Left hindlimb (tissue), 1 donor: Measurements from ENCODE around the gene PHF21A.
"Not testable (repeated sequence)": the region's sequence is repeated elsewhere in the genome, so short reads cannot be mapped to it uniquely, and the experiment has no call there.

Source experiments
- DNase-seq: peaks from one replicate; pipeline ENCODE4 v3.0.0-alpha.2; 2018

The PHF21A gene

DNA sequence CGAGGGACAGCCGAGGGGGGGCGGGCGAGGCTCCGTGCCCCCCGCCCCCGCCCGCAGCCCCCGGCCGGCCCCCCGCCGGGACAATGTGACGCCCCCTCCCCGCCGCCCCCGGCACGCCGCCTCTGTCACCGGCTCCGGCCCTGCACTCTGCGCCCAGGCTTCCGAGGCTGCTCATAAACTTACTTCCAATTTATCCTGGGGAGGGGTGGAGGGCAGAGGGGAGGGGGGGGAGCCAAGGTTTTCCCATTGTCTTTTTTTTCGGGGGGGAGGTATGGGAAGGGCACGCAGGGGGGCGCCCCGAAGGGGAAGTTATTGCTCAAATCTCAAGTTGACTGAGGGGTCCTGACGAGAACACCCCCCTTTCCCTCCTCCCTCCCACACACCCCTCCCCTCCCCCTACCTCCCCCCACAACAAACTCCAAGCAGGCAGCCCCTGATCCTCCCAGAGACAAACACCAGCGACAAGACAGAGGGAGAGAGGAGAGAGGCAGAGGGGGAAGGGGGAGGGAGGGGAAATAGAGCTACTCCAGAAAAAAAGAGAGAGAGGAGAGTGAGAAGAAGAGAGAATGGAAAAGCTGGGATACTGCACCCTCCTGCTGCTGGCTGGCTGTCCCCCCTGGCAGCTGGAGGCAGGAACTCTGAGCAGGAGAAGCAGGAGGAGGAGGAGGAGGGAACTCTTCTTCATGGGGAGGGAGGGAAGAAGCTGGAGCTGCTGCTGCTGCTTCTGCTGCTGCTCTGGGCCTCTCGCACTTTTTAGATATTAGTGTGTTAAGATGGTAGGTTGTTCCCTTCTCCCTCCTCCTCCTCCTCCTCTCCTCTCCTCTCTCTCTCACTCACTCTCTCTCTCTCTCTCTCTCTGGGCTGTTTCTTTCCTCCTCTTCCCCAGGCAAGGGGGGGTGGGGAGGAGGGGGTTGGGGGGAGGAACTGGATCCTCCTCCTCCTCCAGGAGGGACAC is 631 bp downstream of the PHF21A start:
- peak; percentile 86 for DNase-seq

DNA sequence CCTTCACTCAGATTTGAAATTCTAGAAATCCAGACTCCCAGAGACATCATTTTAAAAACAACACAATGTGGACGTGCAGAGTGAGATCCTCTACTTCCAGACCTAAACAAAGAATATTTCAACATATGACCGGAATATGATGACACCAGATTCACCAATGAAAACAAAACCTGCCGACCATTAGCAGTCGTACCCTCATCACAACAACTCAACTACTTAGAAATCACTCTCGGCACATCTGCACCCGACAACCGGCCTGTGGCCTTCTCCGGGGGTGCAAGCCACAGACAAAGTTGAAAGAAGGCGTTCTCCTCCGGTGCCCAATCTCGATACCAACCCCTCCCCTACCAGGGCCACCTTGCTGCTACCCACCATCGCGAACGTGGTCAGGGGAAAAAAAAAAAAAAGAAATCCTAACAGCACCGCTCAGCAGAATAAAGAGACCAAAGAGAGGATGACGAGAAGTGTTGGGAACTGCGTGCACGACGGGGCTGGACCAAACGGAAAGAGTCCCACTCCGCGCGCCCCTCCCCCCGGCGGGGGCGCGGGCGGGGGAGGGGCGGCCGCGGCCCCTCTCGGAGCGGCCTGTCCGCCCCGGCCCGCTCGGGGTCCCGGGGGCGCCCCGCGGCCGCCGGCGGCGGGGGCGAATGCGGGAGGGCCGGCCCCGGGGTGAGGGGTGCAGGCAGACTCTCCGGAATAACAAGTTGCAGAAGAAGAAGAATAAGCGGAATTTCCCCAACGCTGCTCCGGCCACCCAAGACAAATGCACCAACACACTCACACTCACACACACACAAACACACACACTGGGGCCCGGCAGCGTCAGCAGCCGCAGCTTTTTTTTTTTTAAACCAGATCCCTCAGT is 1.7 kb downstream of the PHF21A start:
- DNase-seq, result peak; percentile 80

- DNase-seq, result no peak
Observed at GRCh38 chr11:46118702-46119351, 2.4 kb downstream of the PHF21A start.

DNA sequence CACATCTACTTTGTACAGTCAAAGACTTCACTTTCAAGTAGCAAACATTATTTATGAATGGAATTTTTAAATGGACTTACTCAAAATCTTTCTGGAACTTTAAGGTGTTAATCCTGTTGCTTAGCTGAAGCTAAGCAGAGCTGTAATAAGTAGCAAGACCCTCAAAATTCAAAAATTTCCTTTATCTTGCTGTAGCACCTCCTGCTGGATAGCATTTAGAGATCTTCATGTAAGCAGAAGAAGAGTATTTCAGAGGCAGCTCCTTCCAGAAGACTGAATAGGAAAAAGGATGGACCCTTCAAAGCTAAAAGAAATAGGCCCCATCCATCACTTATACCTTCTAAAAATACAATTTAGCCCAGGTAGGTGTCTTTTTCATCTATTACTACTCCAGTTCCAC is 3.4 kb downstream of the PHF21A start:
- DNase-seq, result no peak

- not testable (repeated sequence) for DNase-seq
Observed at GRCh38 chr11:46116712-46117037, 4.6 kb downstream of the PHF21A start.

DNA sequence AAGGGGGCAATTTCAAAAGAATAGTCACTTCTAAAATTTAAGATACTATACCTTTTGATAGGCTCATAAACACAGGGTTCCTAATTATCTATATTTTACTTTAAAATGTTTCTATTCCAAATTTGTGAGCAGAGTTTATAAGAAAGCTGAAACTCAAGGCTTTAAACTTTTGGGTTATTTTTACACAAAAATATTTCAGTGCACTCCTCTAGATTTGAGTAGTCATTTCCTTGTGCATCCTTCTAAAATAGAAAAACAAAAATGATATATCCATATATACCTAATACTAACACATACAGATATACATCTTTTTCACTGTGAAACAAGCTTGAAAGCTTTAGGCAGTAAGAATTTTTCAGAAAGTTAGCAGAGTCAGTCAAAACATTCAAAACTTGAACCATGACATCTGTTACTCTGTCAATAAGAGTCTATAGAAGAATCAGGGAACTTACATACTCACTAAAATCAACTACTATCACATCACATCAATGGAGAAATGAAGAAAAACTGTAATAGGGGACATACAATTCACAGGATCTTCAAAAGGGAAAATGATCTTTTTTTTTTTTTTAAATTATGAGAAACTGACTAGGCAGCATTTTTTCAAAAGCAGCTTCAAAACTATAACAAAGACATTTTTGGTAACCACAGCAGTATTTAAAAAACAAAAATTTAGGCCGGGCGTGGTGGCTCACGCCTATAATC is 5.1 kb downstream of the PHF21A start:
- no peak for DNase-seq

- no peak for DNase-seq
Observed at GRCh38 chr11:46114961-46115360, 6.3 kb downstream of the PHF21A start.

DNA sequence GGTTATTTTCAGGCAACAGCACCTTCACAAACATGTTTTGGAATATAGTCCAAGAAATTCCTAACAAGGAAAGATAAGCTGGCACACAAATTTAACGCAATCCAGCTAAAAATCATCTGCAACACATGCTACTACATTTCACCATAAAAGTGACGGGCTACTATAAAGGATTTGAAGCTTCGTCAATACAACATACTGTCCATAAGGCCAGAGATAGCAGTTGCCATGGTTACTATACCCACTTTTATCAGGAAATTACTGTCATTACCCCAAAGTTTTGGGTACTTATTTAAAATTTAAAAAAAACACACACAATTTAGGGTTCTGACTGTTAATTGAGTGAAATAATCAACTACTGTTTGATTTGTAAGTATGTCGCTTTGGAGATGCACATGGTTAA is 6.9 kb downstream of the PHF21A start:
- no peak for DNase-seq

DNA sequence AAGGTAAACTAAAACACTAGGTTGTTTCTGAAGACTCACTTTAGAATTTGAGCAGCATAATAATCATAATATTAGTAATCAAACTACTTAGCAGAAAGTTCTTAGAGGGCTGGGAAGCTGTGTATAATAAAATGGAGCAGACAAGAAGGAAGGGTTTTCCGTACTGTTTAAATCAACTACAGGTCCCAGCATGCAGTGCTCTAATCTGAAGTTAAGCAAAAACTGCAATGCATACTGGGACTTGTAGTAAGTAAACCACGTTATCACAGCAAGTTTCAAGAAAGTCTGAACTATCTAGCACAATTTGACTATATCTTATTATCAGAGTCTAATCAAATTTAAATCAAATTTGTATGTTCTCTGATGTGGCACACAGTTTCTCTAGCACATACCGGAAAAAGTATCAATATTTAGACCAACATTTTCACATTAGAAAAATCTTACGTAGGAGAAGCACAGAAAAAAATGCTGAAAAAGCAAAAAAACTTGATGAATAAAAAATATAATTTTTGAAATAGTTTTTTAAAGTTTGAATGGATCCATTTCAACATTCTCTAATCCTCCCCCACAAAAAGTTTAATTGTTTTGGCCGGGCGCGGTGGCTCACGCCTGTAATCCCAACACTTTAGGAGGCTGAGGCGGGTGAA is 8.2 kb downstream of the PHF21A start:
- DNase-seq, result no peak

- no peak for DNase-seq
Observed at GRCh38 chr11:46108751-46109150, 12.5 kb downstream of the PHF21A start.

DNA sequence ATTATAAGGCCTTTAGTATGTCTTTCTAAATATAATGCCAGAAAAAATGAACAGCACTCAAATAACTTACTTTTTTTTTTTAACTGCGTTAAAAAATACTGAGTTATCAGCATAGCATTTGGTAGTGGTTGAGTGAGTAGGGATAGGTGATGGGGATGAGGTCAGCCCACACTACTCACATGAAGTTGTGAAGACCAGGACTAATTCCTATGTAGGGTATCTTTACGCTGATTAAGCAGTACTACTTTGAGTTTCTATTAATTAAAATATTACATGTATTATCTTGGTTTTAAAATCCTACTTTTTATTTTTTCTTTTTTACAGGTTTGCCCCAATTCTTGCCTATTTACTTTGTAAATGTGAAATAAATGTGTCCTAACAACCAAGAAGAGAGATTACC is 13.5 kb downstream of the PHF21A start:
- no peak for DNase-seq

DNA sequence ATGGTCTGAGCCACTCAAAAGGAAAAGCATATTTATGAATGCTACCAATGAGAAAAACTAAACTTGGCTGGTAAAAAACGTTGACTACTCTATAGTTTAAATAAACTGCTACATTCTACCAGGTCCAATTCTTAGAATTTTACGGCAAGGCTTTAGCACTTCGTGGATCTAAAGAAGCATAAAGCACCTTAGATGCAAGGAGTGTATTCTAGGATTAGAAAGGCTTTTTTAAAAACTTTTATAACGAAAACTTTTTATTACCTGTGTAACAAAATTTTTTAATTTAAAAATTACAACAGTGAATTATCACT is 13.9 kb downstream of the PHF21A start:
- DNase-seq, result no peak

DNA sequence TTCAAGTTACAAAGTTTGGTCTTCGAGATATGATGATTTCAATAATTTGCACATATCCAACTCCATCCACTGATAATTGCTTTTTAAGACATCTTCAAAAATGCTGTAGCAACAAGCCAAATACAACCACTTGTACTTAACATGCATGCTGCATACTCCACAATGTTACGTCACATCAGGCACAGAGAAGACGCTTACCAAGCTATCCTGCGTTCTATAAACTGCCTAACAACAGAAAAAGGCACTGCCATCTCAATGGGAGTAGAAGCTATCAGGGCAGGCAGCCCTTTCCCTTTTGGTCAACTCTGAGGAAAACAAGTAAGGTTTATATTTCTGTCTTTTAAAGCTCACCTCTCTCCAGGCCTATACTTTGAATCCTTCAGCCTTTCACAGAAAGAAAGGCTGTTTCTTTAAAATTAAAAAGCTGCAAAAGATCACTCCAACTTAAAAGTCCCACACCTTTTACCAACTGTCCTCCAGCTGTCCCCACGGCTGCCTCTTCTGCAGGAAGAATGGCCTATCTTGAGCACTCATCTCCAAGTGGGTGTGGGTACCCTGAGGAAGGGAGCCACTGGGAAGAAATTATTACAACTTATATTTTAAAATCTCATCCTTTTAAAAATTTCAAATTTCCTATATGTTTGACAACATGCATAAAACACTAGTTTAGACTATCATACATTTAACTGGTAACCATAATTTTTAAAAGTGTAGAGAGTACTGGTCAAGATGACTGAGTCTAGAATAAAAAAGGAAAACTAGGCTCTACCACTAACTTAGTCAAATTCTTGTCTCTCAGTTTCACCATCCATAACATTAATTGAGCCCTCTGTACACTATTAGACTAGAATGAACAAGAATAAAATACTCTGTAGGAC is 14.5 kb downstream of the PHF21A start:
- DNase-seq, result no peak

GRCh38 chr11:46105926-46106325 is 15.3 kb downstream of the PHF21A start:
- DNase-seq, result no peak

DNA sequence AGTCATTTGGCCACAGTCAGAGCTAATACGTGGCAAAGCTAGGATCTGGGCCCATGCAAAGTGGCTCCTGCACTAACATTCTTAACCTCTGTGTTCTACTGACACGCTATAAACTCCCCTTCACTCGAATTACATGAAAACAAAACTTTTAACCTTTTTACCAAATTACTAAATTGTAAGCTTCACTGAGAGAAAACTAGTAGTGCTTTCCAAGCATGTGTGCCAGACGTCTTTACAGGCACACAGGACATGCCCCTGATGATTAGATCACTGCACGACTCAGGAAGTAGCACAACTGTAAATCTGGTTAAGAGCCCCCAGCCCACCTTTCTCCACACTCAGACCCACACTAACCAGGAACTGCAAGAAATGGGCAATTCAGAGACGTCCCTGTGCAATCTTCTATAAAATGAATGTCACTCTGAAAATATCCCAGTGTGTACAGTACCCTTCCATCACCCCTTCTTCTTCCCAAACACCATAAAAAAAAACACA is 16.1 kb downstream of the PHF21A start:
- no peak for DNase-seq

- DNase-seq, result no peak
Observed at GRCh38 chr11:46102843-46103242, 18.4 kb downstream of the PHF21A start.

DNA sequence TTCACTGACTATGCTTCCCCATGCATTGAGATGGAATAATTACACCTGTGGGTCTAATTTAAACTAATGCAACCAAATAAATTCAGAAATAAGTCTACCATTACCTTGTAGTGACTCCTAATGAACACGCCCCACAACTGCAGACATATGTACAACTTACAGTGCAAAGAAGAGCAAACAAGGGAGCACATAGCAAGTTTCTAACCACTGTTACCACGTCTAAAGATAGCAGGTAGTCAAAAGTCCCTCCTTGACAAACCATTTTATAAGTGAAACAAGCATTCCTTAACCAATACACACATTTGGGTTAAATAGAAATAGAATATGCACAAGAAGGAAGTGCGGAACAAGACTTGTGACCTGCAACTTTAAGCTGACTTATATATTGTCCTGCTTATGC is 20.6 kb downstream of the PHF21A start:
- no peak for DNase-seq

DNA sequence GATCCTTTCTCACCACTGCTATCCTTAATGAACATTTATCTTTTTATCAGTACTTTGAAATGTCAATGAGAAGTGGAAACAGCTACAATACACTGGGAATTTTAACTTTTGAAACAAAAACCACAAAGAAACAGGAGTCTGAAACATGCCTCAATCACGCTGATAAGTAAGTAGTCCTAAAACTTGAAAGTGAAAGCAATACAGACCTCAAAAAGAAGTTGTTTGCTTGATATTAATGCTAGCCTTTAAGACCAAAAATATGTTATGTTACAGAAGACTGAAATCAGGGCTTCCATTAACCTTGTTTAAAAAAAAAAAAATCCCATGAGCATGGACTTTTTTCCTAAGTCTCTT is 21.3 kb downstream of the PHF21A start:
- DNase-seq, result no peak

DNA sequence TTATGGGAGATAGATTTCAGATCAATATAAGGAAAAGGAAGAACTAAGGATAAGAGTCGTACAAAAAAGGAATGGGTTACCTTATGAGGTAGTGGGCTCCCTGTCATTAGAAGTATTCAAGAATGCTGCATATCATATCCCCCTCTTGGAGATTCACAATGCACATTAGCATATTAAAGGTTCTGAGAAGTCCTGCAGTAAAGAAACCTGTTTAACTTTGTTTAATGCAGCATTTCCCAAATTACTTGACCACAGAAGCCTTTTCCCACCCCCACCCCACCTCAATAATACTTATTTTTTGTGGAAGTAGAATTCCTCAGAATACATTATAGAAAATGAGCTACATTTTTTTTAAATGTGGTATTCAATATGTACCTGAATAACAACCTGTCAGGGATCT is 30.9 kb downstream of the PHF21A start:
- DNase-seq, result no peak

DNA sequence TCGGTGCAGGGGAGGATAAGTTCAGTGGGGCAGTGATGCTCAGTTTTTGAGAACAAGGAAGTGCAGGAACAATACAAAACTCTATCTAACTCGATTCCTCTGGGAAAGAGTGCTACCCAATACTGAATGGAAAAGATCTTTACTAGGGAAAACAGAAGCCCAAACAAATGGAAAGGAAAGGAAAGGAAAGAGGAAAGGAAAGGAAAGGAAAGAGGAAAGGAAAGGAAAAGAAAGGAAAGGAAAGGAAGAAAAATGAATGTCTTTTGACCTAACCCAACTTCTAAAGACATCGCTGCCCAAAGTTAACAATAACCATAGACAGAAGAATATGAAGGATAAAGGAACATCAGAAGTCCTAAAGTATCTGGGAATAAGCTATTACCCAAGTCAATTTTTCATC is 41.6 kb downstream of the PHF21A start:
- DNase-seq, result no peak

- no peak for DNase-seq
Observed at GRCh38 chr11:46075928-46076327, 45.3 kb downstream of the PHF21A start.
